ENCODE measurements around the gene LMBRD2.
"Not testable (repeated sequence)": the region's sequence is repeated elsewhere in the genome, so short reads cannot be mapped to it uniquely, and the experiment has no call there.

Gene LMBRD2

GRCh38 chr5:36138900-36139683 lies 12.6 kb downstream of the LMBRD2 start:
- no peak overlapping the region for H3K4me3 ChIP-seq (ENCODE audit: low read depth, low read length)
- TF ChIP-seq CTCF (IDR thresholded peaks at IDR 0.05; ENCODE audit: borderline replicate concordance, insufficient read depth, low read depth, low read length): no peak

GRCh38 chr5:36136581-36136980 lies 15.1 kb downstream of the LMBRD2 start:
- H3K4me3 ChIP-seq (ENCODE audit: low read depth, low read length): no peak overlapping the region
- TF ChIP-seq CTCF (IDR thresholded peaks at IDR 0.05; ENCODE audit: borderline replicate concordance, insufficient read depth, low read depth, low read length): no peak

- no peak for TF ChIP-seq CTCF (IDR thresholded peaks at IDR 0.05; ENCODE audit: borderline replicate concordance, insufficient read depth, low read depth, low read length)
- no peak overlapping the region for H3K4me3 ChIP-seq (ENCODE audit: low read depth, low read length)
These were observed 15.7 kb downstream of the LMBRD2 start for GRCh38 chr5:36135988-36136387.

- H3K4me3 ChIP-seq (ENCODE audit: low read depth, low read length): not testable (repeated sequence)
These were observed 18.7 kb downstream of the LMBRD2 start for GRCh38 chr5:36133009-36133408.

- not testable (repeated sequence) for H3K4me3 ChIP-seq (ENCODE audit: low read depth, low read length)
These were observed 22.0 kb downstream of the LMBRD2 start for GRCh38 chr5:36129666-36130065.

- no peak for TF ChIP-seq CTCF (IDR thresholded peaks at IDR 0.05; ENCODE audit: borderline replicate concordance, insufficient read depth, low read depth, low read length)
- H3K4me3 ChIP-seq (ENCODE audit: low read depth, low read length): no peak overlapping the region
These were observed 22.9 kb downstream of the LMBRD2 start for GRCh38 chr5:36128795-36129194.

- no peak overlapping the region for H3K4me3 ChIP-seq (ENCODE audit: low read depth, low read length)
- TF ChIP-seq CTCF (IDR thresholded peaks at IDR 0.05; ENCODE audit: borderline replicate concordance, insufficient read depth, low read depth, low read length): no peak
These were observed 25.8 kb downstream of the LMBRD2 start for GRCh38 chr5:36125868-36126267.

- H3K4me3 ChIP-seq (ENCODE audit: low read depth, low read length): no peak overlapping the region
- TF ChIP-seq CTCF (IDR thresholded peaks at IDR 0.05; ENCODE audit: borderline replicate concordance, insufficient read depth, low read depth, low read length): no peak
These were observed 40.4 kb downstream of the LMBRD2 start for GRCh38 chr5:36111238-36111637.

Measured in GM12875 (cell line).